Karpas-422 (cell line): ENCODE measurements around the gene CST7. TPM values are rescaled to one million over a fixed set of nuclear protein-coding genes. Genes with fewer than 3 reads are reported as not detected.

Source experiments
- DNase-seq: peaks from one replicate; pipeline ENCODE4 v3.0.0-alpha.2; 2015
- H2AFZ ChIP-seq: fragments of 200-600 bp; sonication (generic); 2 replicates; pipeline ENCODE4 v1.6.1; 2014; ENCODE audit warnings: antibody characterized with exemption, low read length, mixed read lengths
- H3K27ac ChIP-seq: fragments of 200-600 bp; sonication (generic); 2 replicates; pipeline ENCODE4 v1.5.1; 2014; ENCODE audit warnings: mild to moderate bottlenecking, low read length, moderate library complexity
- H3K27me3 ChIP-seq: fragments of 200-600 bp; sonication (generic); 2 replicates; pipeline ENCODE4 v1.6.1; 2014; ENCODE audit warnings: low read length, mixed read lengths
- H3K36me3 ChIP-seq: fragments of 200-600 bp; sonication (generic); 2 replicates; pipeline ENCODE4 v1.6.1; 2014; ENCODE audit warnings: low read length, mixed read lengths; ENCODE audit not compliant: insufficient read depth
- H3K4me1 ChIP-seq: fragments of 200-600 bp; sonication (generic); 2 replicates; pipeline ENCODE4 v1.6.1; 2014; ENCODE audit warnings: mild to moderate bottlenecking, low read length, mixed read lengths
- H3K4me2 ChIP-seq: fragments of 200-600 bp; sonication (generic); 2 replicates; pipeline ENCODE4 v1.6.1; 2014; ENCODE audit warnings: low read length, low read depth, mild to moderate bottlenecking; ENCODE audit not compliant: poor library complexity, severe bottlenecking
- H3K4me3 ChIP-seq: fragments of 200-600 bp; sonication (generic); 2 replicates; pipeline ENCODE4 v1.5.1; 2014; ENCODE audit warnings: mild to moderate bottlenecking, antibody characterized with exemption, low read length, mixed read lengths
- H3K79me2 ChIP-seq: fragments of 200-600 bp; sonication (generic); 2 replicates; pipeline ENCODE4 v1.6.1; 2014; ENCODE audit warnings: mild to moderate bottlenecking, low read length, mixed read lengths
- H3K9ac ChIP-seq: fragments of 200-600 bp; sonication (generic); 2 replicates; pipeline ENCODE4 v1.6.0; 2014; ENCODE audit warnings: low read length
- H3K9me2 ChIP-seq: fragments of 200-600 bp; sonication (generic), shearing (Covaris generic); replicated peaks from 2 replicates; pipeline ENCODE4 v1.6.0; 2014; ENCODE audit warnings: mild to moderate bottlenecking, low read length, moderate library complexity; ENCODE audit not compliant: insufficient read depth
- H3K9me3 ChIP-seq: fragments of 300-700, 200-600 bp; sonication (generic); 2 replicates; pipeline ENCODE4 v1.6.1; 2014; ENCODE audit warnings: low read length, mixed read lengths
- H4K20me1 ChIP-seq: fragments of 200-600 bp; sonication (generic); 2 replicates; pipeline ENCODE4 v1.6.1; 2014; ENCODE audit warnings: mild to moderate bottlenecking, antibody characterized with exemption, low read length, low read depth; ENCODE audit not compliant: insufficient read depth
- total RNA-seq: library from RNA; depleted of rRNA; stranded (reverse); fragments of >200 nt; shearing (Covaris generic); gene quantifications from 2 replicates; pipeline ENCODE4 v1.2.3, GENCODE V29; 2014; ENCODE audit warnings: low replicate concordance

CST7 gene
- total RNA-seq, 1 experiment from 2014 or later: not detected

DNA sequence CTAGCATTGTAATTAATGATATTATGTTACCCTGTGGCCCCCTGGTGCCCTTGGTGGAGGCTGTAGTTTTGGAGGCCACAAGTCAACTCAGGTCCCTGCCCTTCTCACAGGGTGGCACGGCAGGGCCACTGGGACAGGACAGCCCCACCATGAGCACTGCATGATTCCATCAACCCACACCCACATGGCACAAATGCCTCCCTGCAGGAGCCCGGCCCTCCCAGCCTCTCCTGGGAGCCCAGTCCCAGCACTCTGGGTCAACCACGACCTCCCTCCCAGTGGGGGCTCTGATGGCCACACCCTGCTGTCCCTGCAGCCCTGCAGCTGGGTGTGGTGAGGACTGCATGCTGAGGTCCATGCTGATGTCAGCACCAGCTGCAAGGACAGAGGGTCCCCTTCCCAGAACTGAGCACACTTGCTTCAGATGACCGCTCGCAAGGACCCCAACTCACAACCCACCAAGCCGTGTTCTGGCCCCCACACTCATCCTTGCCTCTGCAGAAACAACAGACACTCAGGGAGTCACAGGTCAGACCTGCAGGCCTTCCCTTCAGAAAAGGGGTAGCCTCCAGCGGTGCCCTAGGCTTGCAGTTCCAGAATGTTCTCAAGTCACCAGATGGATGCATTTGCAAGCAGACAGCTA is 15.7 kb upstream of the CST7 start:
- no peak overlapping the region for H3K4me2 ChIP-seq
- H3K9me2 ChIP-seq: no peaks in the 10 kb centered on the region
- no peaks in the 10 kb centered on the region for H4K20me1 ChIP-seq
- H3K79me2 ChIP-seq: no peaks in the 10 kb centered on the region
- H3K9me3 ChIP-seq: no peaks in the 10 kb centered on the region
- no peak overlapping the region for H3K9ac ChIP-seq
- no peaks in the 10 kb centered on the region for H3K36me3 ChIP-seq
- H2AFZ ChIP-seq: no peak overlapping the region
- no peak for DNase-seq
- H3K27ac ChIP-seq: no peak overlapping the region
- H3K4me3 ChIP-seq: no peak overlapping the region
- H3K4me1 ChIP-seq: no peaks in the 10 kb centered on the region
- no peaks in the 10 kb centered on the region for H3K27me3 ChIP-seq

DNA sequence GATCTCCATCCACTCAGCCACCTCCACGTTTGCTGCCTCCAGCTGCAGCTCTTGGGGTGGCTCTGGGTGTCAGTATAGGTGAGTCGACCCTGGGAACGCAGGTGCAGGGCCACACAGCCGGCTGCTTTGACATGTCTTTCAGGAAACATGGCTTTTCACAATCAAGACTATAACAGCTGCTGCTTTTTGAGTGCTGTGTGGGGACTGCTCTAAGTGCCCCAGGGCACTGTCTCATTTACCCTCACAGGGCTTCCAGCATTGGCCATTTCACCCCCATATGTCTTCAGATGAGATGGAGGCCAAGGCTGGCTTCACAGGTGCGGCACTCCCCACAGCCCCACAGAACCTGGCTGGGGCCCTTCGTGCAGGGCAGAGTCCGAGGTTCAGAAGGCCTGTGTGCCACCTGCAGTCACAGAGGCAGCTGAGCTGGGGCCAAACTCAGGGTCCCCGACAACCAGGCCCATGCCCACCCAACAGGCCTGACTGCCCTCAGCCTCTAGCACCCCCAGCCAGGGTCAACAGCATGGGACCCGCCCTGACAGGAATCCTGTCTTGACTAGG is 14.9 kb upstream of the CST7 start:
- no peak overlapping the region for H3K27ac ChIP-seq
- no peaks in the 10 kb centered on the region for H3K79me2 ChIP-seq
- no peak overlapping the region for H2AFZ ChIP-seq
- no peak overlapping the region for H3K4me3 ChIP-seq
- no peaks in the 10 kb centered on the region for H3K36me3 ChIP-seq
- DNase-seq: no peak
- H3K9me3 ChIP-seq: no peaks in the 10 kb centered on the region
- H3K4me2 ChIP-seq: no peak overlapping the region
- no peaks in the 10 kb centered on the region for H3K9me2 ChIP-seq
- no peaks in the 10 kb centered on the region for H3K4me1 ChIP-seq
- H3K27me3 ChIP-seq: no peaks in the 10 kb centered on the region
- H4K20me1 ChIP-seq: no peaks in the 10 kb centered on the region
- no peak overlapping the region for H3K9ac ChIP-seq

DNA sequence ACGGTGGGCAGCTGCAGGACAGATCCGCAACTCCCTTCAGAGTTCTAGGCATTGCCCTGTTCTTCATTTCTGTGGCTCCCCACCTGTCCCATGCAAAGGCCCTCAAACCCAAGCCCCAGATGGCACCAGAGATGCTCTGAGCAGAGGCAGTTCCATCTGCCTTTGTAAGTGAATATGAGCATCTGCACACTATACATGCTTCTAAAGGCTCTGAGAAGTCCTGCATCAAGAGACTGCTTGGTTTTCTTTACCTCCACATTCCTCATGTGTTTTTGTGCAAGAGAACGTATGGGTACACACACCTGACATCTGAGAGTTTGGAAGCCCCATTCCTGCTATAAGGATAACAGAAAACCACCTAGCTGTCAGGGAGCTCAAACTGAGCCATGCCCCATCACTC is 14.4 kb upstream of the CST7 start:
- Histone ChIP-seq H4K20me1 (no peaks in the 10 kb centered on the region), H3K9me2 (no peaks in the 10 kb centered on the region), H3K79me2 (no peaks in the 10 kb centered on the region), H3K4me1 (no peaks in the 10 kb centered on the region), H2AFZ (no peak overlapping the region), H3K4me3 (no peak overlapping the region), H3K9ac (no peak overlapping the region), H3K27me3 (no peaks in the 10 kb centered on the region), H3K4me2 (no peak overlapping the region), H3K9me3 (no peaks in the 10 kb centered on the region), H3K36me3 (no peaks in the 10 kb centered on the region), H3K27ac (no peak overlapping the region)
- no peak for DNase-seq

DNA sequence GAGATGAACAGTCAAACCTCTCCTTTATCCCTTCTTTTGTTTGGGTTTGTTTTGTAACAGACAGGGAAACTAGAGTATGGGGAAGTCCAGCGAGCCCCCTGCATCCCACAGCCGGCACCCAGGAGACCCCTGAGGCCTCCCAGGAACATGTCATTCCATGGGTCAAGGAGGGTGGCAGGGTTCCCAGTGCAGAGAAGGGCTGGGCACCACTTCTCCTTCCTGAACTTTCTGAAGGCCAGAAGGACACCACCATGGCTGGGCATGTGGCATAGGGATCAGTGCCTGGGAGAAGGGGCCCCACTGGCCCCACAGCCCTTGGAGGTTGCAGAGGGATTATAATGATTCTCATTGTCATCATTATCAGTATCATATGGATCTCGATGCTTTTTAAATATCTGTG is 13.9 kb upstream of the CST7 start:
- H3K79me2 ChIP-seq: no peaks in the 10 kb centered on the region
- H3K4me1 ChIP-seq: no peaks in the 10 kb centered on the region
- H3K36me3 ChIP-seq: no peaks in the 10 kb centered on the region
- H4K20me1 ChIP-seq: no peaks in the 10 kb centered on the region
- H3K9ac ChIP-seq: no peak overlapping the region
- no peak overlapping the region for H3K27ac ChIP-seq
- H3K9me2 ChIP-seq: no peaks in the 10 kb centered on the region
- no peak overlapping the region for H3K4me3 ChIP-seq
- no peak for DNase-seq
- no peak overlapping the region for H2AFZ ChIP-seq
- H3K27me3 ChIP-seq: no peaks in the 10 kb centered on the region
- no peaks in the 10 kb centered on the region for H3K9me3 ChIP-seq
- no peak overlapping the region for H3K4me2 ChIP-seq

DNA sequence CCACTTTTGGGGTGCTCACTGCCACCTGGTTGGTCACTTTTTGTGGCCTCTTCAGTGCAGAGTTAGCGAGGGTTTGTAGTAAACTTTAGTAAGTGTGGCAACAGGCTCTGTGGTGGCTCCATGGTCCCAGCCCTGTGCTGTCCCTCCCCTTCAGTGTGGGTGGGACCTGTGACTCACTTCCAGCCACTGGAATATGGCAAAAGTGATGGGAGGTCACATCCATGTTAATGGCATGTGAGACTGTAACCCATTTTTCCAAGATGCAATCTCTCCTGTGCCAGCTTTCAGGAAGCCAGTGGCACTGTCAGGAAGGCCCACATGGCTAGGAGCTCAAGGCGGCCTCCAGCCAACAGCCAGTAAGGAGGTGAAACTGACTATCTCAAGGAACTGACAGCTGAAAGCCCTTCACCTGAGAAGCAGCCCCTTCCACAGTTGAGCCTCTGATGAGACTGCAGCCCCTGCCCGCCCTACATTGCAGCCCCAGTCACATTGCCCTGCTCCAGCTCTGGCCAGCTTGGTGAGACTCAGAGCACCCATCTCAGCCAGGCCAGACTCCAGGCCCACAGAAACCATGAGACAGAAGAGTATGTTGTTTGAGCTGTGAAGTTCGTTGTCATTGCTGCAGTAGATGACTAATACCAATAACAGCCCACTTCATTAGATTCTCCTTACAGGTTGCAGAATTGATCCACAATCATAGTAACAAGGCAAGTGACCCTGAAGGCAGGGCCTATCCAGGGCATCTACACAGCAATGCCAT is 13.1 kb upstream of the CST7 start:
- Histone ChIP-seq H3K9me3 (no peaks in the 10 kb centered on the region), H3K4me2 (no peak overlapping the region), H3K9me2 (no peaks in the 10 kb centered on the region), H3K4me1 (no peaks in the 10 kb centered on the region), H3K9ac (no peak overlapping the region), H3K4me3 (no peak overlapping the region), H3K79me2 (no peaks in the 10 kb centered on the region), H2AFZ (no peak overlapping the region), H3K36me3 (no peaks in the 10 kb centered on the region), H3K27ac (no peak overlapping the region), H3K27me3 (no peaks in the 10 kb centered on the region), H4K20me1 (no peaks in the 10 kb centered on the region)
- DNase-seq: no peak

DNA sequence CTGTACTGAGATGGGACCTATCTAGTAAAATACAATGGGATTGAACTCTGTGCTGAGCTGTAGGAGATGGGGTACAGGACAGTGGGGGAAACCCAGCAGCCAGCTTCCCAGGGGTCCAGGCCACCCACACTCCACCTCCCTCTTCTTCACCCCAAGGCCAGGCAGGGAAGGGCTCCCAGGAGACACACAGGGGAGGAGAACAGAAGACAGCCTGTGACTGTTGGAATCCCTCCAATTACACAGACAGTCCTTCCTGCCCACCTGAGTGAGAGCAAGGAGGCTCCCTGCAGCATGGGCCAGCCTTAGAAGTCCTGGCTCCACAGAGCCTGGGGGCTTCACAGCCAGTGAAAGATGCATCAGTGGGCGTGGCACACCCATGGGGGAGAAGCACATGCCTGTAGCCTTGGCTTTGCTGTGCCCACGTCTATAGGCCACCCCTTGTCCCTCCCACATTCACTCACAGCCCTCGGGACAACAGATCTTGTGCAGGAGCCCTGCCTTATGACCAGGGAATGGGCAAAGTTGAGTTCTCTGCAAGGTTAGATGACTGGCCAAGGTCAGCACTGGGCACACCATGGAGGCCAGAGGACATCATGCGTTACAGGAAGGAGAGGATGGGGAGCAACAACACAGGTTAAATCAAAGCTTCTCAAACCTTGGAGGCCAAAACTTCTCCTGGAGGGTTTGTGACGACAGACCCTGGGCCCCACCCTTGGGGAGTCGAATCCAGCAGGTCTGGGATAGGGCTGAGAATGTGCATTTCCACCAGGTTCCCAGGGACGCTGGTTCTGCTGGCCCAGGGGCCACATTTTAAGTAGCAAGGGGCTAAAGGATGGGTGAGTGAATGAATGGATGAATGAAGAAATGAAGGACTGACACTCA is 12.3 kb upstream of the CST7 start:
- no peak overlapping the region for H3K9ac ChIP-seq
- H2AFZ ChIP-seq: no peak overlapping the region
- DNase-seq: no peak
- H4K20me1 ChIP-seq: no peaks in the 10 kb centered on the region
- H3K36me3 ChIP-seq: no peaks in the 10 kb centered on the region
- no peak overlapping the region for H3K4me2 ChIP-seq
- no peaks in the 10 kb centered on the region for H3K27me3 ChIP-seq
- no peaks in the 10 kb centered on the region for H3K9me3 ChIP-seq
- no peak overlapping the region for H3K27ac ChIP-seq
- H3K4me1 ChIP-seq: no peaks in the 10 kb centered on the region
- H3K79me2 ChIP-seq: no peaks in the 10 kb centered on the region
- H3K9me2 ChIP-seq: no peaks in the 10 kb centered on the region
- H3K4me3 ChIP-seq: no peak overlapping the region

DNA sequence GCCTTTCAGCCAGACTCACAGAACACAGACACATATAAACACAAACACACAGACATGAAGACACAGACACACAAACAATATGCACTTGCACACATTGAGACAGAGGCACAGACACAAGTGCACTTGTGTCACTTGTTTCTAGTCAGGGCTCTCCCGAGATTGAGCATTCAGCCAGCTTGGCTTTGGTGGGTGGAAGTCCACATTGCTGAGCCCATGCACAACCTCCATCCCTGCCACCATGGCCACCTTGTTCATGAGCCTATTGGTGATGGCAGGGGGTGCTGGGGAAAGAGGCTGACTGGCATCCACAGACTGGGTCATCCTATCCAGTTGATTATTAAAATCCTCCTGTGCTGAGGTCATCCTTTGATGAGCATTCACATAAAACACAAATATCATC is 11.5 kb upstream of the CST7 start:
- Histone ChIP-seq H2AFZ (no peak overlapping the region), H3K79me2 (no peaks in the 10 kb centered on the region), H3K4me1 (no peaks in the 10 kb centered on the region), H3K27me3 (no peaks in the 10 kb centered on the region), H3K4me2 (no peak overlapping the region), H3K36me3 (no peaks in the 10 kb centered on the region), H4K20me1 (no peaks in the 10 kb centered on the region), H3K4me3 (no peak overlapping the region), H3K27ac (no peak overlapping the region), H3K9ac (no peak overlapping the region), H3K9me2 (no peaks in the 10 kb centered on the region), H3K9me3 (no peaks in the 10 kb centered on the region)
- no peak for DNase-seq

DNA sequence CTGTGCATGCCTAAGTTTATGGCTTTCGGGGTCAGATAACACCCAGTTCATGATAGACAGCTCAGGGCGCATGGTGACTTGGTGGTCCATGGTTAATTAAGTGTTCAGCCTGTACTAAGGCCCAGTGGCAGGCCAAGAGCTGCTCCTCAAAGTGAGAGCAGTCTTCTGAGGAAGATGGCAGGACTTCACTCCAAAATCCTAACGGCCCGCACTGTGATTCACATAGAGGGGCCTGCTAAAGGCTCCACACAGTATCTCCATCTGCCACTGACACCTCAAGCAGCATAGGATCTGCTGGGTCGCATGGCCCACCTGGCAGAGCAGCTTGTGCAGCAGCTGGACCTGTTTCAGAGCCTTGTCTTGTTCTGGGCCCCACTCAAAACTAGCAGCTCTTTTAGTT is 10.6 kb upstream of the CST7 start:
- no peak overlapping the region for H3K4me3 ChIP-seq
- H3K9ac ChIP-seq: no peak overlapping the region
- H3K27ac ChIP-seq: no peak overlapping the region
- H3K9me2 ChIP-seq: no peaks in the 10 kb centered on the region
- H3K79me2 ChIP-seq: no peaks in the 10 kb centered on the region
- H3K9me3 ChIP-seq: no peaks in the 10 kb centered on the region
- no peak overlapping the region for H3K4me2 ChIP-seq
- no peak for DNase-seq
- H3K36me3 ChIP-seq: no peaks in the 10 kb centered on the region
- no peaks in the 10 kb centered on the region for H3K27me3 ChIP-seq
- no peaks in the 10 kb centered on the region for H3K4me1 ChIP-seq
- no peak overlapping the region for H2AFZ ChIP-seq
- H4K20me1 ChIP-seq: no peaks in the 10 kb centered on the region
